GM18870 (cell line): ENCODE measurements around the gene HMCN2.

Experiments
- ATAC-seq: cut with Tn5 transposase; IDR thresholded peaks from one replicate; pipeline ENCODE4 v1.9.1; 2021; ENCODE audit warnings: moderate library complexity; ENCODE audit not compliant: unreplicated experiment

Gene HMCN2

DNA sequence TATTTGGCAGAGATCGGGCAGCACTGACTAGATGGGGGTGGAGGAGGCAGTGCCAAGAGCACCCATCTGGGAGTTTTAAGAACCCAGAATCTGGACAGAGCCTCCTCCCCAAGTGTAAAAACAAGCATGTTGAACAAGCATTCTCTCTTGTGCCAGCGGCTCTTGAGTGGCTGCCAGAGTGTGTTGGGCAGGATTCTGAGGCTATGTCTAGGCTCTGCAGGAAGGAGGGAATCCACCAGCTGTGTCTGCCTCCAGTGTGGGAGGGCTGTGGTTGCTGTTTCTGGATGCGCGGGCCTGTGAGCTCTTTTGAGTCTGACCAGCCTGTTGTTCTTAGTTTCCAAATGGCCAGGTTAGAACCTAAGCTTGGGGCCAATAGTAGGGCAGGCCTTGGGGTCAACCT is 39.8 kb downstream of the HMCN2 start:
- no peak for ATAC-seq

DNA sequence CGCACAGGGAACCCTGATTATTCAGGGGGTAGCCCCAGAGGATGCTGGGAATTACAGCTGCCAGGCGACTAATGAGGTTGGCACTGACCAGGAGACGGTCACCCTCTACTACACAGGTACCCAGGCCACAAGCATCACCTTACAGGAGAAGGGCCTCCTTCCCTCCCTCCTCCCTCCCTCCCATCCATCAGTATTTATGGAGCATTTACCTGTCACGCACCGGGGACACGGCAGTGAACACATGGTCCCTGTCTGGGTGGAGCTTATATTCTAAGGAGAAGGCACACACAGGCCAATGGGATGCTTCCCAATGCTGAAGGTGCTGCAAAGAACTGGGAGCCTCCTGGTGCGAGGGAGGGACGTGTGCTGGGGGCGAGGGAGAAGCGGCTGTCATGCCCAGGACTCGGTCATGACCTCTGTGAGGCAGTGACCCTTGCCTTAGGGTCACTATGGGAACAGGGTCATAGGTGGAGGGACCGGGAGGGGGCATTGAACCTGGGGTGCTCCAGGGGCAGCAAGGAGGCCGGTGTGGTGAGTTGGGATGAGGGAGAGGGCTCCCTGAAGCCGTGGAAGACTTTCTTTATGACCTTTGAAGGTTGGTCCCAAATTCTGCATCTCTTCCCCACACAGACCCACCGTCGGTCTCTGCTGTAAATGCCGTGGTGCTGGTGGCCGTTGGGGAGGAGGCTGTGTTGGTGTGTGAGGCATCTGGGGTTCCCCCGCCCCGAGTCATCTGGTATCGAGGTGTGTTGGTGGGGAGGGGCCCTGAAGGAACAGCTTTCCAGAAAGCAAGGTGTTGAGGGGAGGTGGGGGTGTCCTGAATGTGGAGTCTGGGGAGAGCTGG is 41.5 kb downstream of the HMCN2 start:
- ATAC-seq: no peak

DNA sequence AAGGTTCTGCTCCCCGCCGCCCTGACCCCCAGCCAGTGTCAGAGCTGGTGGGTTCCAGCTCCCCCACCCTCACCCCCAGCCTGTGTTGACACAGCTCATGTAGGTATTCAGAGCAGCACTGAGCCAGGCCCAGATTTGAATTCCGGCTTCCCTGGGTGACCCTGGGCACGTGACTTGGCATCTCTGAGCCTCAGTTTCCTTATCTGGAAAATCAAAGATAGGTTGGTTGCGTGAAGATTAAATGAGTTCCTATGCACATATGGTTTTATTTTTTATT is 42.0 kb downstream of the HMCN2 start:
- ATAC-seq: no peak

DNA sequence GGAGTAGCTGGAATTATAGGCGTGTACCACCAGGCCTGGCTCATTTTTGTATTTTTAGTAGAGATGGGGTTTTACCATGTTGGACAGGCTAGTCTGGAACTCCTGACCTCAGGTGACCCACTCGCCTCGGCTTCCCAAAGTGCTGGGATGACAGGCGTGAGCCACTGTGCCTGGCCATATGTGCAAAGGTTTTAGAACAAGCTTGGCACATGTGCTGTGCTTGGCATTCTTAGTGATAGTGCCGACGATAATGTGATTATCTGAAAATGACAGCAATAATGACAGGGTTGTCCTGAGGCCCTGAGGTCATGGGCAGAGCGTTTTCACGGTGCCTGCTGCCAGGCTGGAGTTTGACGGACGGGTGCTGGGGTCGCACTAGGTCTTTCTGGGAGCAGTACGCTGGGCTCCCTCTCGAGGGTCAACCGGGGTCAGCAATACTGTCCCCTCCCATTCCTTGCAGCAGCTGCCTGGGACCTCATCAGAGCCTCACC is 42.6 kb downstream of the HMCN2 start:
- ATAC-seq: no peak

DNA sequence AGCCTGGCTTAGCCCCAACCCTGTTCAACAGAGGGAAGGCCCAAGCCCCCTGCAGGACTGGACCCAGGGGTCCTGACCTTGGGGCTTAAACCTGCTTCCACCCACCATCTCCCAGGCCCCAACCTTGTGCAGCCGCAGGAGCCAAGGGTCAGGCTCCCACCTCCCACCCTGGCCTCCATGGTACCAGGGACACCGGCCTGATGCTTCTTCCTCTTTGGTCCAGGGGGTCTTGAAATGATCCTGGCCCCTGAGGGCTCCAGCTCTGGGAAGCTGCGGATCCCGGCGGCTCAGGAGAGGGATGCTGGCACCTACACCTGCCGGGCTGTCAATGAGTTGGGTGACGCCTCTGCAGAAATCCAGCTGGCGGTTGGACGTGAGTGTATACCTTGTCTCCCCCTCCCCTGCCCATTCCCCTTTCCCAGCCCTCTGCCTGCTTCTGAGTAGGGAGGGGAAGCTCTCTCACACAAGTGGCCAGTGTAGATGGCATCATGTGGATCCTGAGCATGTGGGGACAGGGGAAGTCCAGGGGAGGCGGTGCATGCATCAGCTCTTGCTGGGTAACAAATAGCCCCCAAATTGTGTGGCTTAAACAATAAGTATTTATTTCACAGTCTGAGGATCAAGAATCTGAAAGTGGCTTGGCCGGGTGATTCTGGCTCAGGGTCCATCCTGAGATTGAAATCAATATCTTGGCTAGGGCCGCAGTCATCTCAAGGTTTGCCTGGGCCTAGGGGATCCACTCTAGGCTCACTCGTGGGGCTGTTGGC is 44.3 kb downstream of the HMCN2 start:
- no peak for ATAC-seq

DNA sequence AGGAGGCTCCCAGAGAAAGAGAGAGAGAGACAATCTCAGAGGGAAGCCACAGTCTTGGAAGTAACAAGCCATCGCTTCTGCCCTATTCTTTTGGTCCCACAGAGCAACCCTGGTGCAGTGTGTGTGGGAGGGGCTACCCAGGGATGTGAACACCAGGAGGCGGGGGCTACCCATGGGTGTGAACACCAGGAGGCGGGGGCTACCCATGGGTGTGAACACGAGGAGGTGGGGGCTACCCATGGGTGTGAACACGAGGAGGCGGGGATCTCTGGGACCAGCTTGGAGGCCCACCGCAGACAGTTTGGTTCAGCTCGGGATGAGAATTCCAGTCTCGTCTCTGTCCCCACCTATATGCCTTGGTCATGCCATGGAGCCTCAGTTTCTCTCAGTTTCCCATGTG is 44.9 kb downstream of the HMCN2 start:
- ATAC-seq: no peak

DNA sequence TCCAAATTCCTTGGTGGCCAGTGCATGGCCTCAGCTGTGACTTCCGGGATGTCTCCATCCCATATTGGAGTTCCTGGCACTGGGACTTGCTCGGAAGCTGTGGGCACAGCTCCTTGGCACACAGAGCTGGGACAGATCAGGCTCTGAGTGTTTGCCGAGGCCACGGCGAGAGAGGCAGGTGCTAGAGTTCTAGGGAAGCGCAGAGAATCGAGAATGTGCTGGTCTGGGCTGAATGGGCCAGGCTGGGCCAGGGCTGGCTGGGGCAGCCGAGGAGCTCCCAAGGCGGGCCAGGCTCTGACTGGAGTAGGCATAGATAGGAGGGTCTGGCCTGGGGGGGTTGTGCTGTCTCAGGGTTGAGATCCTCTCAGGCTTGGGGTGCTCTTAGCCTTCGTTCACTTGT is 45.4 kb downstream of the HMCN2 start:
- no peak for ATAC-seq

DNA sequence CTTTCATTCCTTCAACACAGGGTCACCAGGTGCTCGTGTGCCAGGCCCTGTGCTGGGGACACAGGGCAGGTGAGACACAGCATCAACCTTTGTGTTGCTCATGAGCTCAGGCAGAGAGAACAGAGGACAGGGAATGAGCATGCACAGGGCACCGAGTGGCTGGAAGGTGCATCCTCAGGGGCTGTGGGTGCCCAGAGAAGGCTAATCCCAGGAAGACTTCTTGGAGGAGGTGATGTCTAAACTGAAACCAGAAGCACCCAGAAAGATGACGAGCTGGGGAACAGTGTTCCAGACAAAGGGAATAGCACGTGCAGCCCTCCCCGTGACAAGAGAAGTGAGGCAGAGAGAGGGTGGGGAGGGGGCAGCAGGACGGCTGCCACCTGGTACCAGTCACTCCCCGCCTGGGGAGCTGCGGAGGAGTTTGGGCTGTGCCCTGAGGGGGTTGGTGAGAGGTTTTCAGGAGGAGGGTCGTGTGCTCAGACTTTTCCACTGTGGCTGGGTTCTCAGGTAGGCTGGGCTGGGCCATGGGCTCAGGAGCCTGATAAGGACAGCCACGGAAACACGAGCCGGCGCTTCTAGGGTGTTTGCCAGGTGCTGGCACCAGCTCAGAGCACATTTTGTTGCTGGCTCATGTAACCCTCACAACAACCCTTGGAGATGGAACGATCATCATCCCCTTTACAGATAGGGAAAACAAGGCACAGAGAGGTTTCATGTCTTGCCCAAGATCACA is 46.0 kb downstream of the HMCN2 start:
- ATAC-seq: no peak

DNA sequence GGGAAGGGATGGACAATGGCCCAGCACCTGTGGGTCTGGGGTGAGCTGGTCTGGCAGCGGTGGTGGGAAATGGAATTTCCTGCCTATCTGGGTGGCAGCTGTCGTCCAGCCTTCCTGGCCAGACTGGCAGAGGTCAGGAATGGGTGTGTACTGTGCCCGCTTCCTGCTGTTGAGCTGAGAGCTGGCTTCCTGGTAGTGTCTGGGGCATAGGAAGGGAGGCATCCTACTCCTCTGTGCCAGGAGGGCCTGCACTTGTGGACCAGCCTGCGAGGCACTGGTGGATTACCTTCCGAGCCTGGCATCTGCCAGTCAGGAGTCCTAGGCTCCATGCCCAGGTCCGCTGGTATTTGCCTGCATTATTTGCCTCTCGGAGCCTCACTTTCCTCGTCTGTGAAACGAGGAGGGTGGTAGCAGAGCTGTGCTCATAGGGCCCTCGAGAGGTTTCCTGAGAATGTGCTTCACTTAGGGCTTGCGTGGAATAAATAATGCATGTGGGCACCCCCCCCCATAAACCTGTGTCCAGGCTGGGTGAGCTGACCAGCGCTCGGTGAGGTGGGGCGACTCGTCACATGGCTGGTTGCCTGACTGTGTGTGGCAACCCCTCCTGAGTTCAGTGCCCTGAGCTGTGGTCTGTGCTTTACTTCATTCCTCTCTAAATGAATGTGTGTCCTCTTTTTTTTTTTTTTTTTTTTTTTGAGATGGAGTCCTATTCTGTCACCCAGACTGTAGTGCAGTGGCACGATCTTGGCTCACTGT is 47.7 kb downstream of the HMCN2 start:
- no peak for ATAC-seq

DNA sequence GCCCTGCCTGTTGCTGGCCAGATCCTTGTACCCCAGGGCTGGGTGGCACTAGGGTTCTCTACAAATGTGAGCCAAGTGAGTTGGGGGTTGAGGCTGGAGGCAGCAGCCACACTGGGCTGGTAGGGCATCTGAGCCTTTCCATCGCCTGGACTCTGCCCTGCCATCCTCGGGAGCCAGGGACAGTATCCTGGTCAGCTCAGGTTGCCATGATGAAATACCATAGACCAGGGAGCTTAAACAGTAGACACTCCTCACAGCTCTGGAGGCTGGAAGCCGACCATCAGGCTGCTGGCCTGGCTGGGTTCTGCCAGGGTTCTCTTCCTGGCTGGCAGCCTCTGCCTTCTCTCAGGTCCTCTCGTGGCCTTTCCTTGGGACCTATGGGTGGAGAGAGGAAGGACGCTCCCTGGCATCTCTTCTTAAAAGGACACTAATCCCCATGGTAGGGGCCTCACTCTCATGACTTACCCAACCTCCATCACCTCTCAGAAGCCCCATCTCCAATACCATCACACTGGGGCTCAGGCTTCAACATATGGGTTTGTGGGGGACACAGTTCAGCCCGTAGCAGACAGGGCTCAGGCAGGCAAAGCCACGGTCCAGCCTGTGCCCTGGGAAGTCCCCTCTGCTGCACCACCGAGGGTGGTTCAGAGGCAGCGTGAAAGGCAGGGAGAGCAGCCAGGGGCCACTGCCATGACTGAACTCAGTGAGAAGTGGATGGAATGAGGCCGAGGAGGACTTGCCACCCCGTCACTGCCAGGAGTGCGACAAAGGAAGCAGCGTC is 50.1 kb downstream of the HMCN2 start:
- no peak for ATAC-seq

DNA sequence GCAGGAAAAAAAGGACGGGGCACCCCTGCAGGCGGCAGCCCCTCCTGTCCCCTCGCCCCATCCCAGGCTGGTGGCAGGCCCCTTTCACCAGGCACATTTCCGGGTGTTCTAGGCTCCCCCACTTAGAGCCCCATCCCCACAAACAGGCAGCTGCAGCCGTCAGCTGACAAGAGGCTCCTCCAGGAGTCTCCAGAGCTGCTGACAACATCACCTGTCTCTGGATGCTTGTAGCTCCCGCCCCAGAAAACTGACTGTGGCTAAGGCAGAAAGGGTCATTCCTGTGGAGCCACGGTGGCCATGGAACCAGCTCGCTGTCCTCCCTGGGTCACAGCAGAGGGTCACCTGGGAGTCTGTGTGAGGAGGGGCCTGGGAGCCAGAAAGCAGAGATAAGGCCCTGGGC is 50.9 kb downstream of the HMCN2 start:
- ATAC-seq: no peak

DNA sequence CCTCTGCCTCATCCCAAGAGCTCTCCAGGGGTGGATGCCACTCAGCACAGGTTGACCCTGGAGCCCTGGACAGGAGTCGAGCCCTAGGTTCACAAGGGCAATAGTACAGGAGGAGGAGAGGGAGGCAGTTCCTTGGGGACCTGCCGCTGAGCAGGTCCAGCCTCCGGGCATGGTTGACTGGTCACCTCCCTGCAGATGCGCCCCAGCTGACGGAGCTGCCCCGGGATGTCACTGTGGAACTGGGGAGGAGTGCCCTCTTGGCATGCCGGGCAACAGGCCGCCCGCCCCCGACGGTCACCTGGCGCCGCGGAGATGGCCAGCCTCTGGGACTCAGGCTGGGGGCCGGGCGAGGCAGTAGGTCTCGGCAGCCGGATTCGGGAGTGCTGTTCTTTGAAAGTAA is 53.7 kb downstream of the HMCN2 start:
- no peak for ATAC-seq

DNA sequence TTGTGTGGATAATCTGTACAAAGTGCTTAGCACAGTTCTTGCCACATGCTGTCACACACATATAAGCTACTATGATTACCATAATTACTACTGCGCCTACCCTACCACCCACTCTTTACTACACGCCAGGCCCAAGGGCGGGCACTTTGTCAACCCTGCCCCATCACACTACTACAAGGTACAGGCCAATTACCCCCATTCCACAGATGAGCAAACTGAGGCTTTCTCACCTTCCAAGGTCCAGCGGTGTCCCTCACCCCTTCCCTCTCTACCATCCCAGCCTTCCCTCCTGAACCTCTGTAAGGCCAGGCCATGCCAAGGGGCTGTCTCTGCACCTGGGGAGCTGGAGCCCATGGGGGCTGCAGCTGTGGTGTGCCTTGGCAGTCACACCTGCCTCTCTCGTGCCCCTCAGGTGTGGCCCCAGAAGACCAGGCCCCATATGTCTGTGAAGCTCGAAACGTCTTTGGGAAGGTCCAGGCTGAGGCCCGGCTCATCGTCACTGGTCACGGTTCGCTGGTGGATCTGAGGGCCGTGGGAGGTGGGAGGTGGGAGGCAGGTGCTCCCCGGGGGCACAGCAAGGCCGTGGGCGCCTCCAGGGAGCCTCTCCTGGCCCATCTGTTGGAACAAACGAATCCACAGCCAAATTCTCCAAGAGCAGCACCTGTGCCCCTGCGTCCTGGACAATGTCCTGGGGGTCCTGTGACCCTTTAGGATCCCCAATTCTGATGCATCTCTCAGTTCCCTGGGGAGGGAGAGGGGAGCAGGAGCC is 54.6 kb downstream of the HMCN2 start:
- no peak for ATAC-seq

DNA sequence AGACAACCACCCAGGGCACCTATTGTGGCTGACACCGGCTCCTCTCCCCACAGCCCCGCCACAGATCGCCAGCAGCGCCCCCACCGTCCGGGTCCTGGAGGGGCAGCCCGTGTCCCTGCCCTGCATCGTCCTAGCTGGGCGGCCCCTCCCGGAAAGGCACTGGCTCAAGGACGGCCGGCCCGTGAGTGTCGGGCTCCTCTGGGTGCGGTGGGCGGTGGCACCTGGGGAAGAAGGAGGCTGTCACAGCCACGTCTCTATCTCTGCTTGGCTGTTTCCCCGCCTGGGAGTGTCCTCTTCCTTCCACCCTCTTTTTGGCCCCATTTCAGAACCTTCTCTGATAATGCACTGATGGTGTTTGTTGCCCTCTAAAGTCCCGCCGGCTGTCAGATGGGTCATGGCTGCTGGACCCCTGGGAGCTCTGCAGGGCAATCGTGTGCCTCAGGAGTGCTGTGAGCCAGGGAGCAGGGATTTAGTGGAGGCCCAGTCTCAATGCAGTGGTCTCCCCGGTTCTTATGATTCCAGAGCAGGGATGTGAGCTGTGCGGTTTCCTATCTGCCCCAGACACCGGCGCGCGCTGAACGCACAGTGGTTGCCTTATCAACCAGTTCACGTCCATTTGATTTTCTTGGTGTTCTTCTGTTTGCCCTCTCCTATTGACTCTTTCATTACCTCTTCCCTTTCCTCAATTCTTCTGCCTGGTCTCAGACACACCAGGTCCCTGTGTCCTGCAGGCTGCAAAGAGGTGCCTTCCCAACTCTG is 55.3 kb downstream of the HMCN2 start:
- ATAC-seq: no peak

DNA sequence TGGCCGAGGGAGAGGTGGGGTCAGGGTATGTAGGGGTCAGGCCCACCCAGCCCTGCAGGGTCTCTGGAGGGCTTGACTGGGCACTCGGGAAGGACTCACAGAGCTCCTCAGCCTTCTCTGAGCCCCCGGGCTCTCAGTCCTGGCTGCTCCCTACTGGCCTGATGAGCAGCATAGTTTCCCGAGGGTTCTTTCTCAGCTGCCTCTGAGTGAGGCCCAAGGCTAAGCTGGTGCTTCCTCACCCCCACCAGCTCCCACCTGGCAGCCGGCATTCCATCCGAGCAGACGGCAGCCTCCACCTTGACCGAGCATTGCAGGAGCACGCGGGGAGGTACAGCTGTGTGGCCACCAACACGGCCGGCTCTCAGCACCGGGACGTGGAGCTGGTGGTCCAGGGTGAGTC is 56.0 kb downstream of the HMCN2 start:
- ATAC-seq: no peak

DNA sequence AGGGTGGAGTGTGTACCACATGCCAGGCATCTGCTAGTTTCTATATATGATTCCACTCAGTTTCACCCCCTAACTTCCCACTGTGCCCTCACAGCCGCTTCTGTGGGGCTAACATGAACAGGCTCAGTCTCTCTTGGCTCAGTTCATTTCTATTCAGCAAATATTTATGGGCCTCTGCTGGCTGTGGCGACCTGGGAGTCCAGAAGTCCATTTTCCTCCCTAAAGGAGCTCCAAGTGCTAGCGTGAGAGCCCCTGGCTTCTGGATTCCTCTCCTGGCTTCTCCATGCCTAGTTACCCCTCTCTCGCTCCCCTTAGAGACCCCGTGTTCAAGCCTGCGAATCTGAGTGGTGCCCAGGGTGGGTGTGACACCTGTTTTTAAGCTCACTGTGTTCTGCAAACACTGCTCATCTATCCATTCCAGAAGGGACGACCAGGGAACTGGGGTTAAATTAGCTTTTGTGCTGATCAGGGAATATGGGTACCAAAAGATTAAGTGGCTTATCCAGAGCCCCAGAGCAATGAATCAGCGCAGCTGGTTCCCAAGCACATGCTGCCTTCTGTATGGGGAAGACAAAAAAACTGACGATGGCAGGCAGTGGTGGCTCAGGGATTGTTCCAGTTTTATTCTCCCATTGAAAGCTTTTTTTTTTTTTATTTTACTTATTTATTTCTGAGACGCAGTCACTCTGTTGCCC is 57.6 kb downstream of the HMCN2 start:
- no peak for ATAC-seq

DNA sequence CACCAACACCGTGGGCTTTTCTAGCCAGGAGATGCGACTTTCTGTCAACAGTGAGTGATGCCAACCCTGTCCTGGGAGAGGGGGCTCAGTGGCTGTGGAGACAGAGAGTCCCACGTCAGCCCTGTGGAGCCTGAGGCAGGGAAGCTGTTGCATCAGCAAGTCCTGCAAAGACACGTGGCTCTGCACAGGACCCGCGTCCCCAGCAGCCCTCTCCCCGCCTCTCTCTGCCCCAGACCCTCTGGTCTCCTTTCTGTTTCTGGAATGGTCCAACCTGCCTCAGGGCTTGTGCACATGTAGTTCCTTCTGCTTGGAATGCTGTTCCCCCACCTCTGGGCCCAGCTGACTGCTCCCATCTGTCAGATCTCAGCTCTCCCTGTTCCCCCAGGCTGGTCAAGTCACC is 60.4 kb downstream of the HMCN2 start:
- no peak for ATAC-seq

DNA sequence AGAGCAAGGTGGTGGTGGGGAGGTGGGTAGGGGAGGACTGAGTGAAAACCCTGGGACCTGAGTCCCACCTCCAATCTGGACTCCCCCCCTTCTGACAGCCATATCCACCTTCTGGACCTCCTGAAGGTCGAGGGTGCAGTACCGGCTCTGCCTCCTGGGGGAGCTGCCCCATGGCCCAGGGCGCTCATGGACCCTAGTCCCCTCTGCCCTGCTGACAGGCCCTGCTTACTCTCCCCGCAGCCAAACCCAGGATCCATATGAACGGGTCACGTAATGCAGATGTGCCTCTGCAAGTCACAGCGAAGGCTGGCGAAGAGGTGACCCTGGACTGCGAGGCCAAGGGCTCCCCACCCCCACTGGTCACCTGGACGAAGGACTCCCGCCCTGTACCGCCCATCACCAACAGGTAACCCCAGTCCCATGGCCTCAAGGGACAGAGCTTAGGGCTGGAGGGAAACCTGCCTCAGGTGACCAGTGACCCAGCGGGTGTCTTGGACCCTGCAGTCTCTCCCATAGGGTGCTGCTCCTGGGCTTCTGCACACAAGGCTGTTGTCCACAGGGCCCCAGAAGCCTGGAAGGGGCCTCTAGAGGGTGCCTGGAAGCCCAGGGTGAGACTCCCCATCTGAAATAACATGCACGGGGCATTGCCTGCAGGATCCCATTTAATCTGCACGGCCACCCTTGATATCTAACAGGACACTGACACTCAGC is 61.7 kb downstream of the HMCN2 start:
- no peak for ATAC-seq
